Neuronal stem cell (in vitro differentiated cells): ENCODE data around the gene SEC24D.

ENCODE experiments used
- DNase-seq: peaks from one replicate; pipeline ENCODE4 v3.0.0-alpha.2; 2013; ENCODE audit warnings: low spot score
- H2AFZ ChIP-seq: one replicate; pipeline ENCODE4 v1.6.1; 2013; ENCODE audit warnings: mild to moderate bottlenecking, low read length, inconsistent platforms
- H2AK5ac ChIP-seq: 2 replicates; pipeline ENCODE4 v1.6.1; 2013; ENCODE audit warnings: low read depth, mild to moderate bottlenecking, inconsistent platforms, low read length, moderate library complexity, mixed read lengths
- H2BK120ac ChIP-seq: 2 replicates; pipeline ENCODE4 v1.6.1; 2013; ENCODE audit warnings: low read depth, mild to moderate bottlenecking, inconsistent platforms, low read length, moderate library complexity, mixed read lengths
- H2BK12ac ChIP-seq: one replicate; pipeline ENCODE4 v1.6.1; 2013; ENCODE audit warnings: low read length, inconsistent platforms
- H2BK15ac ChIP-seq: 2 replicates; pipeline ENCODE4 v1.6.1; 2013; ENCODE audit warnings: mild to moderate bottlenecking, low read length, inconsistent platforms, mixed read lengths
- H2BK5ac ChIP-seq: one replicate; pipeline ENCODE4 v1.6.1; 2013; ENCODE audit warnings: inconsistent platforms, mild to moderate bottlenecking, low read length, moderate library complexity
- H3K14ac ChIP-seq: one replicate; pipeline ENCODE4 v1.6.1; 2013; ENCODE audit warnings: low read length, inconsistent platforms
- H3K18ac ChIP-seq: 2 replicates; pipeline ENCODE4 v1.6.1; 2013; ENCODE audit warnings: low read length, inconsistent platforms
- H3K23ac ChIP-seq: 2 replicates; pipeline ENCODE4 v1.6.1; 2013; ENCODE audit warnings: low read depth, mild to moderate bottlenecking, mixed read lengths, low read length, inconsistent platforms; ENCODE audit not compliant: poor library complexity
- H3K27ac ChIP-seq: replicated peaks from 3 replicates; pipeline ENCODE4 v1.5.1; 2013; ENCODE audit warnings: low read length, inconsistent platforms
- H3K27me3 ChIP-seq, 3 experiments: 2 replicates each; pipeline ENCODE4 v1.6.1; 2013; ENCODE audit warnings: low read length in 3 of 3, mild to moderate bottlenecking in 2 of 3, inconsistent platforms in 1 of 3, low read depth in 1 of 3, mixed read lengths in 1 of 3, moderate library complexity in 1 of 3; ENCODE audit not compliant: control insufficient read depth in 3 of 3, insufficient read depth in 3 of 3
- H3K36me3 ChIP-seq, 2 donors: replicated peaks in 1 of 2; 2 replicates each; pipeline ENCODE4 v1.6.1; 2013; ENCODE audit warnings: low read length in 2 of 2; ENCODE audit not compliant: control insufficient read depth in 2 of 2, insufficient read depth in 2 of 2
- H3K4ac ChIP-seq: 2 replicates; pipeline ENCODE4 v1.6.1; 2013; ENCODE audit warnings: inconsistent platforms, mild to moderate bottlenecking, low read length, moderate library complexity
- H3K4me1 ChIP-seq, 2 donors: 1 replicate in 1 of 2; 2 replicates in 1 of 2; pipeline ENCODE4 v1.6.1; 2013; ENCODE audit warnings: low read length in 2 of 2, low read depth in 1 of 2; ENCODE audit not compliant: control insufficient read depth in 2 of 2, insufficient read depth in 1 of 2
- H3K4me2 ChIP-seq: one replicate; pipeline ENCODE4 v1.6.1; 2013; ENCODE audit warnings: mild to moderate bottlenecking, low read length, inconsistent platforms; ENCODE audit not compliant: insufficient read depth, poor library complexity, severe bottlenecking
- H3K4me3 ChIP-seq, 2 donors: 2 replicates each; pipeline ENCODE4 v1.5.1; 2013; ENCODE audit warnings: low read length in 2 of 2, mild to moderate bottlenecking in 2 of 2, inconsistent platforms in 1 of 2, moderate library complexity in 1 of 2
- H3K79me1 ChIP-seq: one replicate; pipeline ENCODE4 v1.6.1; 2013; ENCODE audit warnings: low read depth, mild to moderate bottlenecking, inconsistent platforms, low read length, moderate library complexity
- H3K9ac ChIP-seq: one replicate; pipeline ENCODE4 v1.6.1; 2013; ENCODE audit warnings: mild to moderate bottlenecking, low read depth, low read length, inconsistent platforms; ENCODE audit not compliant: poor library complexity
- H3K9me3 ChIP-seq, 2 donors: replicated peaks in 1 of 2; 2 replicates each; pipeline versions ENCODE3 to v1.6.1; 2013; ENCODE audit warnings: low read length in 2 of 2, mild to moderate bottlenecking in 2 of 2, inconsistent platforms in 1 of 2, low read depth in 1 of 2, mixed read lengths in 1 of 2, moderate library complexity in 1 of 2; ENCODE audit not compliant: control insufficient read depth in 2 of 2, insufficient read depth in 1 of 2
- H4K8ac ChIP-seq: one replicate; pipeline ENCODE4 v1.6.1; 2013; ENCODE audit warnings: low read depth, mild to moderate bottlenecking, inconsistent platforms, low read length, moderate library complexity
- H4K91ac ChIP-seq: one replicate; pipeline ENCODE4 v1.6.1; 2013; ENCODE audit warnings: low read length, low read depth, mild to moderate bottlenecking, inconsistent platforms; ENCODE audit not compliant: poor library complexity
- WGBS, 2 donors: extraction: QIAGEN DNeasy Blood & Tissue Kit; methylation state at CpG; one replicate each; pipeline ENCODE4 v1.1.7; 2013; ENCODE audit warnings: missing lambda C conversion rate in 2 of 2, mixed read lengths in 1 of 2; ENCODE audit not compliant: insufficient read length in 2 of 2, insufficient replicate concordance in 1 of 2; ENCODE audit errors: extremely low coverage in 2 of 2; 5-methylcytosine and 5-hydroxymethylcytosine counted together

Gene SEC24D

DNA sequence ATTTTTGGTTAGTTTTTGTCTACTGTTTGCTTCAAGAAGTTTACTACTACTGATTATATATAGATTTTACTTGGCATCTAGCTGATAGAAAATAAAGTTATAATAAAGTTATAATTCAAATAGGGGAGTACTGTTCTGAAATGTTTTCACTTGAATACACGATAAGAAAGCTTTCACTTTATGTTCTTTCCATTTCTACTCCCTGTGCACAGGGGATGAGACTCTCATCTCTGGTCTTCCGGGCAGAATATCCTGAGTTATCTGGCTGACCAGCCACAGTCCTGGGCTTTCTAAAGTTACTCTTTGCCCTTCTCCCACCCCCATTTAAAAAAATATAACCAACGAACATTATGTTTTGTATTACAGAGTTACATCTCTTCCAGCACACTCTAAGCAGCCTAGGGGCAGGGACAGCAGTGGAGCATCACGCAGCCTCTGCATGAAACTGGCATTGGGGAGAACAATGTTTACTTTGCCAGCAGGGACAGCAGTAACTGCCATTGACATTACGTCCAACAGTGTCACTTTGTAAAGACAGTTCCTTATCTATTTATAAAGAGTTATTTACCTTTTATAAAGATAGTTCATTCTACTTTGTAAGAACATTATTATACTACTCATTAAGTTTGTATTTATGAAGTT, 86.5 kb downstream of the SEC24D start:
- H3K23ac ChIP-seq: no peak overlapping the region
- H4K8ac ChIP-seq: no peak overlapping the region
- no peak overlapping the region for H2BK12ac ChIP-seq
- H3K4me3 ChIP-seq: no peak overlapping the region
- H3K4me2 ChIP-seq: no peak overlapping the region
- no peak overlapping the region for H4K91ac ChIP-seq
- no peak overlapping the region for H2BK5ac ChIP-seq
- no peak overlapping the region for H2BK15ac ChIP-seq
- H3K27ac ChIP-seq: no peak overlapping the region
- H3K4ac ChIP-seq: no peak overlapping the region
- H3K4me1 ChIP-seq: peaks cover 0 to 3% of the 10 kb centered on the region in 2 donors
- H3K9me3 ChIP-seq: no peaks in the 10 kb centered on the region
- no peak overlapping the region for H3K18ac ChIP-seq
- H3K27me3 ChIP-seq: no peaks in the 10 kb centered on the region
- H3K9ac ChIP-seq: no peak overlapping the region
- no peak overlapping the region for H3K14ac ChIP-seq
- H3K79me1 ChIP-seq: no peaks in the 10 kb centered on the region
- no peak overlapping the region for H2BK120ac ChIP-seq
- H2AFZ ChIP-seq: no peak overlapping the region
- no peak overlapping the region for H2AK5ac ChIP-seq
- no CpG with 5 or more reads among the region's 5 CpGs for WGBS, 2 donors
- DNase-seq: no peak
- peaks cover 3 to 10% of the 10 kb centered on the region in 2 donors for H3K36me3 ChIP-seq

DNA sequence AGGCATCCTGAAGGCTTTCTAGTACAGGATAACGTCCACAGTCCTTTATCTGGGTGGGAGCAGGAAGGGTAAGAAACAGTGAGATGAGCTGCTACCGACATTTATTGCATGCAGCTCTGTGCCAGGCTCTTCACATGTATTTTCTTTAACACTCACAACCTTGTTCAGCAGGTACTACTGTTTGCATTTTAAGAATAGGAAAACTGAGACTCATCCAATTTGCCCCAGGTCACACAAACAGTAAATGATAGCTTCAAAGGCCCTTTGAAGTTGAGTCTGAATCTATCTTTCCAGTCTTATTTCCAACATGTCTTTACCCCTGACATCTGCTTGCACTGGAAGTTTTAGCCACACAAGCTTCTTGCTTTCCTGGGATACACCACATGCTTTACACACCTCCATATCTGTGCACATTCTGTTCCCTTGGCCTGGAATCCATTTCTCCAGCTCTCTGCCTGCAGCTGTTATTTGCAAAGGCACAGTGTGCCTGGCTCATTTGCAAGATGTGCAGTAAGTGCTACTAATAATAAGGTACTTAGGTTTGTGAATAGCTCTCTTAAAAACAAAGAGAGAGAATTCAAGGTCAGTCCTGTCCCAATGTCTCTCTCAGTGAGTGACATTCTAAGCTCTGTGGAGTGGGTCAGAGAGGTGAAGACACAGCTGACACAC, 89.5 kb downstream of the SEC24D start:
- H3K79me1 ChIP-seq: no peaks in the 10 kb centered on the region
- H3K4me1 ChIP-seq: peaks cover 0 to 6% of the 10 kb centered on the region in 2 donors
- H3K27ac ChIP-seq: no peak overlapping the region
- H2BK5ac ChIP-seq: no peak overlapping the region
- no peak overlapping the region for H3K23ac ChIP-seq
- no peak overlapping the region for H2BK15ac ChIP-seq
- H2BK120ac ChIP-seq: no peak overlapping the region
- H3K14ac ChIP-seq: no peak overlapping the region
- H3K36me3 ChIP-seq: peaks cover 7 to 10% of the 10 kb centered on the region in 2 donors
- H3K4me3 ChIP-seq: no peak overlapping the region
- no peaks in the 10 kb centered on the region for H3K9me3 ChIP-seq
- H4K91ac ChIP-seq: no peak overlapping the region
- no peak overlapping the region for H2BK12ac ChIP-seq
- H3K18ac ChIP-seq: no peak overlapping the region
- no peak overlapping the region for H3K4me2 ChIP-seq
- DNase-seq: no peak
- no CpG with 5 or more reads among the region's 2 CpGs for WGBS, 2 donors
- no peak overlapping the region for H3K9ac ChIP-seq
- H2AK5ac ChIP-seq: no peak overlapping the region
- H3K27me3 ChIP-seq: no peaks in the 10 kb centered on the region
- no peak overlapping the region for H2AFZ ChIP-seq
- no peak overlapping the region for H4K8ac ChIP-seq
- no peak overlapping the region for H3K4ac ChIP-seq

DNA sequence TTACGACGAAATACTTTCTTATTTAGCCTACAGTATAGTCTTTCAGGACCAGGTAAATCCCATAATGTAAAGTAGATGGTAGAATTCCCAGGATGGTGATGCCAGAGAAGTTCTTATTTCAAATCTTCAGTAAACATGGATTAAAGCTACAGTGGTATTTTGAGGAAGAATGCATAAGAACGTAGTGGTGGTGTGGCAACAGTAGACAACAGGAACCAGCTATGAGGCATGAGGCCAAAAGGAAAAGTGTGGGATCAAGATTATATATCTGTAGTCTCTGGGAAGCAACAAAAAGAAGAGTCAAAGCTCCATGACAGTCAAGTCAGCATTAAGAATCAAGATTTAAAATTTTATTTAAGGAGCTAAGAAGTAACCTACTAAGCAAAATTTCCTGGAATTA, 90.6 kb downstream of the SEC24D start:
- no peak overlapping the region for H3K27ac ChIP-seq
- H2AFZ ChIP-seq: no peak overlapping the region
- no peak overlapping the region for H3K4ac ChIP-seq
- no peak overlapping the region for H4K91ac ChIP-seq
- H3K4me3 ChIP-seq: no peak overlapping the region
- no peak for DNase-seq
- H2BK15ac ChIP-seq: no peak overlapping the region
- H2BK12ac ChIP-seq: no peak overlapping the region
- H3K27me3 ChIP-seq: no peaks in the 10 kb centered on the region
- H3K9ac ChIP-seq: no peak overlapping the region
- H4K8ac ChIP-seq: no peak overlapping the region
- no peak overlapping the region for H3K18ac ChIP-seq
- no CpG with 5 or more reads among the region's 3 CpGs for WGBS, 2 donors
- no peak overlapping the region for H2AK5ac ChIP-seq
- H3K23ac ChIP-seq: no peak overlapping the region
- H2BK5ac ChIP-seq: no peak overlapping the region
- no peaks in the 10 kb centered on the region for H3K9me3 ChIP-seq
- H3K14ac ChIP-seq: no peak overlapping the region
- no peak overlapping the region for H3K4me2 ChIP-seq
- H2BK120ac ChIP-seq: no peak overlapping the region
- peaks cover 5 to 11% of the 10 kb centered on the region in 2 donors for H3K36me3 ChIP-seq
- H3K4me1 ChIP-seq: peaks cover 0 to 8% of the 10 kb centered on the region in 2 donors
- H3K79me1 ChIP-seq: no peaks in the 10 kb centered on the region

DNA sequence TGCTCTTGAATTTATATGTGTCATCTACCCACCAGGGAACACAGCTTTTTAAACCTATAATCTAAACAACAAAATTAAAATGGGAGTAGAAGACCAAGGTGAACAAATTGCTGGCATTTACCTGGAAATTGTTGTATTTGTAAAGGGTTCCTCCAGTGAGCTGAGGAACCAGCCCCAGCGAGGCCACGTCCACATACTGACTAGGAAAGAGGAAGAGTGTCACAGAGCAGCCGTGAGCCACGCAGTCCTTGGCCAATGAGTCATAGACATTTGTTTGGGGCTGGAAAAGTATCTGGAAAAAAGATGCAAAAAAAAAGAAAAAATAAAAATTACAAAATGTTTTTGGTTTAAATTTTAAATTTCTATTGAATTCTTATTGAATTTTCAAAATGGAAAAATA, 92.1 kb downstream of the SEC24D start:
- H2AK5ac ChIP-seq: no peak overlapping the region
- no peak overlapping the region for H3K14ac ChIP-seq
- H2BK5ac ChIP-seq: no peak overlapping the region
- H3K27ac ChIP-seq: no peak overlapping the region
- no peak overlapping the region for H3K4me2 ChIP-seq
- H2BK15ac ChIP-seq: no peak overlapping the region
- H2BK12ac ChIP-seq: no peak overlapping the region
- no peak overlapping the region for H2AFZ ChIP-seq
- H3K9me3 ChIP-seq: no peaks in the 10 kb centered on the region
- H2BK120ac ChIP-seq: no peak overlapping the region
- no peaks in the 10 kb centered on the region for H3K27me3 ChIP-seq
- H3K4me3 ChIP-seq: no peak overlapping the region
- no peak overlapping the region for H4K8ac ChIP-seq
- H3K4me1 ChIP-seq: peaks cover 0 to 11% of the 10 kb centered on the region in 2 donors
- WGBS, 2 donors: no CpG with 5 or more reads among the region's 4 CpGs
- no peak overlapping the region for H3K9ac ChIP-seq
- H3K79me1 ChIP-seq: no peaks in the 10 kb centered on the region
- peaks cover 9 to 18% of the 10 kb centered on the region in 2 donors for H3K36me3 ChIP-seq
- no peak overlapping the region for H3K4ac ChIP-seq
- H4K91ac ChIP-seq: no peak overlapping the region
- no peak overlapping the region for H3K23ac ChIP-seq
- no peak overlapping the region for H3K18ac ChIP-seq
- no peak for DNase-seq
